Gastrocnemius medialis (tissue), 4 donors: Measurements from ENCODE around the gene ADAMTS19. TPM values are rescaled to one million over a fixed set of nuclear protein-coding genes. Genes with fewer than 3 reads are reported as not detected.

Experiments
- ATAC-seq, 2 donors: fragments of 150-250 bp; one replicate each; pipeline ENCODE4 v1.9.1; 2016
- DNase-seq, 2 donors: peaks; one replicate each; pipeline ENCODE4 v3.0.0-alpha.2; 2019
- H3K27ac ChIP-seq, 4 donors: fragments of 200-600 bp; sonication (generic); 1 replicate in 1 of 4; 2 replicates in 3 of 4; pipeline ENCODE4 v1.5.1; 2016 to 2018; ENCODE audit warnings: mild to moderate bottlenecking in 2 of 4, moderate library complexity in 1 of 4
- H3K27me3 ChIP-seq, 3 donors: fragments of 200-600 bp; sonication (generic) in 2 of 3; 1 replicate in 1 of 3; 2 replicates in 2 of 3; pipeline versions ENCODE4 v1.5.1 to v1.6.0; 2016 to 2019; ENCODE audit warnings: mild to moderate bottlenecking in 1 of 3, moderate library complexity in 1 of 3
- H3K36me3 ChIP-seq, 2 donors: fragments of 200-600 bp; sonication (generic) in 1 of 2; one replicate each; pipeline ENCODE4 v1.5.1; 2017 to 2018
- H3K4me1 ChIP-seq, 2 donors: fragments of 200-600 bp; sonication (generic) in 1 of 2; one replicate each; pipeline ENCODE4 v1.5.1; 2016 to 2017; ENCODE audit warnings: mild to moderate bottlenecking in 2 of 2
- H3K4me3 ChIP-seq, 4 donors: fragments of 200-600 bp; sonication (generic) in 3 of 4; 1 replicate in 1 of 4; 2 replicates in 3 of 4; pipeline ENCODE4 v1.5.1; 2016 to 2019; ENCODE audit warnings: mild to moderate bottlenecking in 2 of 4
- H3K9me3 ChIP-seq, 3 donors: fragments of 200-600 bp; sonication (generic) in 2 of 3; 1 replicate in 1 of 3; 2 replicates in 2 of 3; pipeline ENCODE4 v1.5.1; 2016 to 2019
- CTCF ChIP-seq, 5 experiments: fragments of 450-650 bp in 3 of 5; fragments of 200-600 bp in 2 of 5; sonication (generic) in 2 of 5; IDR thresholded peaks in 4 of 5; conservative IDR thresholded peaks in 1 of 5; 1 replicate in 4 of 5; 2 replicates in 1 of 5; pipeline ENCODE4 v1.5.1; 2016 to 2019; ENCODE audit warnings: antibody characterized with exemption in 5 of 5, mild to moderate bottlenecking in 3 of 5, moderate library complexity in 3 of 5
- POLR2A ChIP-seq, 2 donors: fragments of 450-650 bp; IDR thresholded peaks; one replicate each; pipeline ENCODE4 v1.6.1; 2017; ENCODE audit warnings: antibody characterized with exemption in 2 of 2, mild to moderate bottlenecking in 2 of 2, moderate library complexity in 2 of 2
- in situ Hi-C, 4 donors: fragments of 200-750 bp; cut with MboI; loops; one replicate each; pipeline versions ENCODE4 v1.15.0 to v1.8.0; 2017; ENCODE audit warnings: low sequenced_read_pairs in 4 of 4
- intact Hi-C: fragments of 100-400 bp; cut with DNase I; formaldehyde crosslinking; loops from one replicate; pipeline ENCODE4 v1.15.1; 2023; ENCODE audit warnings: low total_unique reads
- total RNA-seq, 4 donors: library from RNA; depleted of rRNA; stranded (reverse); fragments of >200 nt; gene quantifications; one replicate each; pipeline versions ENCODE4 v1.1.0 to v1.2.3, GENCODE V29; 2016

ADAMTS19 gene
- total RNA-seq, 4 donors from 2014 or later: 0.36 to 2.4 (median 0.80) TPM

- ATAC-seq: no peak
- intact Hi-C loops: no loop called here
- no peaks in the 10 kb centered on the region for H3K27me3 ChIP-seq
- H3K27ac ChIP-seq: no peak overlapping the region
- TF ChIP-seq POLR2A (IDR thresholded peaks at IDR 0.05): no peak
- no peak for TF ChIP-seq CTCF (IDR thresholded peaks at IDR 0.05 in 4 of 5, conservative IDR thresholded peaks at IDR 0.05 in 1 of 5)
- H3K9me3 ChIP-seq: no peaks in the 10 kb centered on the region
- no peak overlapping the region for H3K4me3 ChIP-seq
- H3K4me1 ChIP-seq: no peaks in the 10 kb centered on the region
- H3K36me3 ChIP-seq: no peaks in the 10 kb centered on the region
- in situ Hi-C loops: no loop called here
- no peak for DNase-seq
Observed at GRCh38 chr5:129687941-129688340, 227.8 kb downstream of the ADAMTS19 start.

GRCh38 chr5:129689045-129689444, 228.9 kb downstream of the ADAMTS19 start:
- no peaks in the 10 kb centered on the region for H3K9me3 ChIP-seq
- TF ChIP-seq POLR2A (IDR thresholded peaks at IDR 0.05) (no peak), CTCF (IDR thresholded peaks at IDR 0.05 in 4 of 5, conservative IDR thresholded peaks at IDR 0.05 in 1 of 5) (no peak)
- DNase-seq (no peak), ATAC-seq (no peak)
- in situ Hi-C loops: no loop called here
- H3K36me3 ChIP-seq: no peaks in the 10 kb centered on the region
- no peak overlapping the region for H3K27ac ChIP-seq
- H3K27me3 ChIP-seq: no peaks in the 10 kb centered on the region
- intact Hi-C loops: no loop called here
- no peaks in the 10 kb centered on the region for H3K4me1 ChIP-seq
- H3K4me3 ChIP-seq: no peak overlapping the region

- H3K9me3 ChIP-seq: no peaks in the 10 kb centered on the region
- no peak overlapping the region for H3K27ac ChIP-seq
- no peak for TF ChIP-seq CTCF (IDR thresholded peaks at IDR 0.05 in 4 of 5, conservative IDR thresholded peaks at IDR 0.05 in 1 of 5)
- no peak for TF ChIP-seq POLR2A (IDR thresholded peaks at IDR 0.05)
- DNase-seq (no peak), ATAC-seq (no peak)
- H3K27me3 ChIP-seq: no peaks in the 10 kb centered on the region
- in situ Hi-C loops: no loop called here
- H3K4me3 ChIP-seq: no peak overlapping the region
- H3K4me1 ChIP-seq: no peaks in the 10 kb centered on the region
- intact Hi-C loops: no loop called here
- H3K36me3 ChIP-seq: no peaks in the 10 kb centered on the region
Observed at GRCh38 chr5:129691220-129691619, 231.1 kb downstream of the ADAMTS19 start.

GRCh38 chr5:129696636-129697035, 236.5 kb downstream of the ADAMTS19 start:
- DNase-seq (no peak), ATAC-seq (no peak)
- Histone ChIP-seq H3K27ac (no peak overlapping the region), H3K4me1 (no peaks in the 10 kb centered on the region), H3K27me3 (no peaks in the 10 kb centered on the region), H3K9me3 (no peaks in the 10 kb centered on the region), H3K36me3 (no peaks in the 10 kb centered on the region), H3K4me3 (no peak overlapping the region)
- no peak for TF ChIP-seq POLR2A (IDR thresholded peaks at IDR 0.05)
- TF ChIP-seq CTCF (IDR thresholded peaks at IDR 0.05 in 4 of 5, conservative IDR thresholded peaks at IDR 0.05 in 1 of 5): no peak
- intact Hi-C loops: no loop called here
- in situ Hi-C loops: no loop called here

GRCh38 chr5:129698661-129699060, 238.6 kb downstream of the ADAMTS19 start:
- H3K4me3 ChIP-seq: no peak overlapping the region
- intact Hi-C loops (no loop called here), in situ Hi-C loops (no loop called here)
- H3K9me3 ChIP-seq: no peaks in the 10 kb centered on the region
- ATAC-seq (no peak), DNase-seq (no peak)
- no peaks in the 10 kb centered on the region for H3K4me1 ChIP-seq
- H3K27ac ChIP-seq: no peak overlapping the region
- H3K27me3 ChIP-seq: no peaks in the 10 kb centered on the region
- no peaks in the 10 kb centered on the region for H3K36me3 ChIP-seq
- TF ChIP-seq POLR2A (IDR thresholded peaks at IDR 0.05) (no peak), CTCF (IDR thresholded peaks at IDR 0.05 in 4 of 5, conservative IDR thresholded peaks at IDR 0.05 in 1 of 5) (no peak)
